PC-3 (cell line): Measurements from ENCODE around the gene OR13J1.

Experiments
- EZH2phosphoT487 ChIP-seq: fragments of 300-600 bp; sonication (generic); IDR thresholded peaks from 2 replicates; pipeline ENCODE4 v1.6.1; 2018; ENCODE audit warnings: mild to moderate bottlenecking, antibody characterized with exemption, low read length, borderline replicate concordance
- TF ChIP-seq, protein P1 (sequence below): fragments of 300-600 bp; sonication (generic); conservative IDR thresholded peaks from 2 replicates; pipeline ENCODE4 v1.5.1; 2017; ENCODE audit warnings: antibody characterized with exemption, low read depth, mild to moderate bottlenecking, low read length

GRCh38 chr9:35904338-35904737, 34.1 kb upstream of the OR13J1 start:
- TF ChIP-seq, protein P1, sequence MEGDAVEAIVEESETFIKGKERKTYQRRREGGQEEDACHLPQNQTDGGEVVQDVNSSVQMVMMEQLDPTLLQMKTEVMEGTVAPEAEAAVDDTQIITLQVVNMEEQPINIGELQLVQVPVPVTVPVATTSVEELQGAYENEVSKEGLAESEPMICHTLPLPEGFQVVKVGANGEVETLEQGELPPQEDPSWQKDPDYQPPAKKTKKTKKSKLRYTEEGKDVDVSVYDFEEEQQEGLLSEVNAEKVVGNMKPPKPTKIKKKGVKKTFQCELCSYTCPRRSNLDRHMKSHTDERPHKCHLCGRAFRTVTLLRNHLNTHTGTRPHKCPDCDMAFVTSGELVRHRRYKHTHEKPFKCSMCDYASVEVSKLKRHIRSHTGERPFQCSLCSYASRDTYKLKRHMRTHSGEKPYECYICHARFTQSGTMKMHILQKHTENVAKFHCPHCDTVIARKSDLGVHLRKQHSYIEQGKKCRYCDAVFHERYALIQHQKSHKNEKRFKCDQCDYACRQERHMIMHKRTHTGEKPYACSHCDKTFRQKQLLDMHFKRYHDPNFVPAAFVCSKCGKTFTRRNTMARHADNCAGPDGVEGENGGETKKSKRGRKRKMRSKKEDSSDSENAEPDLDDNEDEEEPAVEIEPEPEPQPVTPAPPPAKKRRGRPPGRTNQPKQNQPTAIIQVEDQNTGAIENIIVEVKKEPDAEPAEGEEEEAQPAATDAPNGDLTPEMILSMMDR, result no peak
- TF ChIP-seq EZH2phosphoT487, result no peak
